ENCODE results near the gene ELOB.

GRCh38 chr16:2782583-2783351, 5.7 kb upstream of the ELOB start:
- TF ChIP-seq PPARA (CRISPR knock-in tag; IDR thresholded peaks at IDR 0.05; ENCODE audit: borderline replicate concordance) (no peak), TCF4 (CRISPR knock-in tag; IDR thresholded peaks at IDR 0.05; ENCODE audit: borderline replicate concordance) (no peak), ARNTL (CRISPR knock-in tag; IDR thresholded peaks at IDR 0.05; ENCODE audit: borderline replicate concordance, low read depth) (no peak), POU6F1 (CRISPR knock-in tag; IDR thresholded peaks at IDR 0.05; ENCODE audit: borderline replicate concordance, low read depth) (no peak), ZFP3 (CRISPR knock-in tag; IDR thresholded peaks at IDR 0.05) (no peak), TOX (CRISPR knock-in tag; IDR thresholded peaks at IDR 0.05; ENCODE audit: borderline replicate concordance) (no peak), BACH2 (CRISPR knock-in tag; IDR thresholded peaks at IDR 0.05; ENCODE audit: borderline replicate concordance) (no peak), ISL1 (CRISPR knock-in tag; IDR thresholded peaks at IDR 0.05) (no peak)
